Progenitor cell of endocrine pancreas (in vitro differentiated cells): ENCODE measurements around the gene COL4A5. TPM values are rescaled to one million over a fixed set of nuclear protein-coding genes. Genes with fewer than 3 reads are reported as not detected.

ENCODE experiments used
- DNase-seq: peaks from one replicate; pipeline ENCODE4 v3.0.0; 2021; ENCODE audit warnings: low spot score; ENCODE audit not compliant: unreplicated experiment
- H3K27ac Mint-ChIP-seq: 2 replicates; pipeline ENCODE4 v1.8.0; 2021; ENCODE audit warnings: mild to moderate bottlenecking, moderate library complexity, mixed read lengths
- H3K27me3 Mint-ChIP-seq: 2 replicates; pipeline ENCODE4 v1.8.0; 2021; ENCODE audit warnings: mixed read lengths
- H3K36me3 Mint-ChIP-seq: 2 replicates; pipeline ENCODE4 v1.8.0; 2022; ENCODE audit warnings: mixed read lengths; ENCODE audit not compliant: insufficient read depth
- H3K4me1 Mint-ChIP-seq: 2 replicates; pipeline ENCODE4 v1.8.0; 2021; ENCODE audit warnings: low read depth, mixed read lengths
- H3K4me3 Mint-ChIP-seq: 2 replicates; pipeline ENCODE4 v1.8.0; 2021; ENCODE audit warnings: low read depth, mild to moderate bottlenecking, moderate library complexity, mixed read lengths
- H3K9me3 Mint-ChIP-seq: 2 replicates; pipeline ENCODE4 v1.8.0; 2021; ENCODE audit warnings: low read depth, mixed read lengths
- CTCF ChIP-seq: fragments of 200-600 bp; sonication (generic); IDR thresholded peaks from one replicate; pipeline ENCODE4 v1.5.0; 2021; ENCODE audit warnings: antibody characterized with exemption, mild to moderate bottlenecking; ENCODE audit not compliant: unreplicated experiment
- total RNA-seq: library from RNA; stranded (reverse); gene quantifications from 2 replicates; pipeline ENCODE4 v1.2.1, GENCODE V29; 2021

Gene COL4A5
- total RNA-seq, 1 donor from 2014 or later, result 276 TPM

GRCh38 chrX:108582151-108582550 lies 142.5 kb downstream of the COL4A5 start:
- Mint-ChIP-seq H3K27ac (peak overlapping the region; percentile 62), H3K4me3 (no peak overlapping the region), H3K36me3 (peaks cover 39% of the 10 kb centered on the region), H3K27me3 (no peaks in the 10 kb centered on the region), H3K9me3 (peaks cover 10% of the 10 kb centered on the region), H3K4me1 (peaks cover 4% of the 10 kb centered on the region)
- TF ChIP-seq CTCF, result no peak
- DNase-seq, result no peak

- Mint-ChIP-seq H3K4me3 (no peak overlapping the region), H3K27me3 (no peaks in the 10 kb centered on the region), H3K27ac (no peak overlapping the region), H3K9me3 (peaks cover 10% of the 10 kb centered on the region), H3K4me1 (peaks cover 4% of the 10 kb centered on the region), H3K36me3 (peaks cover 32% of the 10 kb centered on the region)
- TF ChIP-seq CTCF, result peak; percentile 46
- no peak for DNase-seq
Observed at GRCh38 chrX:108584617-108585211, 145.1 kb downstream of the COL4A5 start.

DNA sequence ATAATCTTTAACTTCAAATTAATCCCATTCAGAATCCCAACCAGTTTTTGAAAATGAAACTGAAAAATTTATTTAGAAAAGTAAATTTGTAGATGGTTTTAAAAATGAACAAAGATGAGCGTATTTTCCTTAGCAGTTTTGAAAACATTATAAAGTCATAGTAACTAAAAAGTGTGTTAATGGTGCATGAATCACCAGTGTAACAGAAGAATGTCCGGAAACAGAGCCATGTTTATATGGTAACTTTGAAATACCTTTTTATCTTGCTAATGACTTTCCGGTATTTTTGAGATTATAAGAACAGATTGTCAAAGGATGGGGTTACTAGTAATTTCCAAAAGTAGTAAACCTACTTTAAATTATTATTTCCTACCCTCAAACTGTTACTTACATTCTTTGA lies 150.9 kb downstream of the COL4A5 start:
- Mint-ChIP-seq H3K9me3 (no peaks in the 10 kb centered on the region), H3K36me3 (peaks cover 32% of the 10 kb centered on the region), H3K4me1 (no peaks in the 10 kb centered on the region), H3K27ac (no peak overlapping the region), H3K27me3 (no peaks in the 10 kb centered on the region), H3K4me3 (no peak overlapping the region)
- DNase-seq, result no peak
- no peak for TF ChIP-seq CTCF

- no peaks in the 10 kb centered on the region for H3K4me1 Mint-ChIP-seq
- H3K27ac Mint-ChIP-seq, result no peak overlapping the region
- H3K9me3 Mint-ChIP-seq, result no peaks in the 10 kb centered on the region
- DNase-seq, result no peak
- TF ChIP-seq CTCF, result no peak
- H3K27me3 Mint-ChIP-seq, result no peaks in the 10 kb centered on the region
- H3K36me3 Mint-ChIP-seq, result peaks cover 37% of the 10 kb centered on the region
- H3K4me3 Mint-ChIP-seq, result no peak overlapping the region
Observed at GRCh38 chrX:108601276-108601675, 161.6 kb downstream of the COL4A5 start.

DNA sequence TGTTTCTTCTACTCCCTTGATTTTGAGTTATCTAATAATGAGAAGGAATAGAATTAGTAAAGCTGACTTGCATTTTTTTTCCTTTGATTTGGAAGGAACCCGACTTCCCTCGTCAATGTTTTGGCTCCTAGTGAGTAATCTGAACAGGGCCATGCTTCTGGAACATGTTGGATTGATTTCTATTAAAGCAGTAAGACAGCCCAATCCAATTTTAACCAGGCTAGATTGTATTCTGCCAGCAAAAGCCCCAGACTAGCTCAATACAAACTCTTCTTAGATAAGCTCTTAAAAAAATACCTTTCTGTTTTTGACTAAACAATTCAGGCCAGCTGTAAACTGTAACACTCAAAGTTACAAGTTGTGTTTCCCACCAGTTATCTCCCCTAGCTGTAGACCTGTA lies 170.5 kb downstream of the COL4A5 start:
- H3K36me3 Mint-ChIP-seq, result peaks cover 28% of the 10 kb centered on the region
- no peak for DNase-seq
- H3K27me3 Mint-ChIP-seq, result no peaks in the 10 kb centered on the region
- H3K9me3 Mint-ChIP-seq, result peaks cover 8% of the 10 kb centered on the region
- TF ChIP-seq CTCF, result no peak
- H3K4me3 Mint-ChIP-seq, result no peak overlapping the region
- no peaks in the 10 kb centered on the region for H3K4me1 Mint-ChIP-seq
- H3K27ac Mint-ChIP-seq, result peak overlapping the region; percentile 8
